Activated T-cell treated with anti-CD3 and anti-CD28 coated beads for 48 hours (primary cell): ENCODE data around the gene PAM.
"Not testable (repeated sequence)": the region's sequence is repeated elsewhere in the genome, so short reads cannot be mapped to it uniquely, and the experiment has no call there.

ENCODE experiments used
- DNase-seq: peaks from one replicate; pipeline ENCODE4 v3.0.0-alpha.2; 2020; ENCODE audit warnings: low read depth

The PAM gene

GRCh38 chr5:103003872-103004271, 248.8 kb downstream of the PAM start:
- DNase-seq, result no peak

GRCh38 chr5:103005276-103005675, 250.2 kb downstream of the PAM start:
- no peak for DNase-seq

GRCh38 chr5:103006921-103007320, 251.8 kb downstream of the PAM start:
- no peak for DNase-seq

GRCh38 chr5:103010168-103010567, 255.1 kb downstream of the PAM start:
- DNase-seq, result no peak

GRCh38 chr5:103013933-103014552, 258.9 kb downstream of the PAM start:
- DNase-seq, result no peak

- no peak for DNase-seq
Observed at GRCh38 chr5:103014983-103015382, 259.9 kb downstream of the PAM start.

- DNase-seq, result no peak
Observed at GRCh38 chr5:103016167-103016566, 261.1 kb downstream of the PAM start.

- no peak for DNase-seq
Observed at GRCh38 chr5:103019804-103020203, 264.7 kb downstream of the PAM start.

- DNase-seq, result no peak
Observed at GRCh38 chr5:103021314-103021713, 266.2 kb downstream of the PAM start.

GRCh38 chr5:103027267-103027666, 272.2 kb downstream of the PAM start:
- no peak for DNase-seq

GRCh38 chr5:103031607-103032006, 276.5 kb downstream of the PAM start:
- DNase-seq, result no peak

- DNase-seq, result no peak
Observed at GRCh38 chr5:103033696-103034095, 278.6 kb downstream of the PAM start.

GRCh38 chr5:103034662-103035392, 279.7 kb downstream of the PAM start:
- DNase-seq, result no peak

GRCh38 chr5:103035701-103036100, 280.6 kb downstream of the PAM start:
- DNase-seq, result no peak

- no peak for DNase-seq
Observed at GRCh38 chr5:103036601-103037000, 281.5 kb downstream of the PAM start.

- DNase-seq, result no peak
Observed at GRCh38 chr5:103037673-103038455, 282.8 kb downstream of the PAM start.

GRCh38 chr5:103041071-103041676, 286.1 kb downstream of the PAM start:
- no peak for DNase-seq

- not testable (repeated sequence) for DNase-seq
Observed at GRCh38 chr5:103046706-103047105, 291.6 kb downstream of the PAM start.

GRCh38 chr5:103057208-103058130, 302.4 kb downstream of the PAM start:
- no peak for DNase-seq

- DNase-seq, result no peak
Observed at GRCh38 chr5:103059525-103059924, 304.4 kb downstream of the PAM start.

GRCh38 chr5:103060424-103060954, 305.4 kb downstream of the PAM start:
- DNase-seq, result no peak
